GM12891 (cell line): ENCODE measurements around the gene GOLGA8R.
"Not testable (repeated sequence)": the region's sequence is repeated elsewhere in the genome, so short reads cannot be mapped to it uniquely, and the experiment has no call there.

Experiments used
- POLR2A ChIP-seq: IDR thresholded peaks from 2 replicates; pipeline ENCODE4 v1.6.1; 2011; ENCODE audit warnings: low read depth, low read length, control low read depth
- SPI1 ChIP-seq: IDR thresholded peaks from 2 replicates; pipeline ENCODE4 v1.6.1; 2011; ENCODE audit warnings: low read depth, low read length, control low read depth

GRCh38 chr15:30420723-30421122 is 6.7 kb upstream of the GOLGA8R start:
- not testable (repeated sequence) for TF ChIP-seq SPI1, POLR2A
